NCI-H1092 (cell line): ENCODE data around the gene TMEM218.

Source experiments
- DNase-seq: peaks from one replicate; lab custom pipeline; 2025; lab: John Stamatoyannopoulos, UW

Gene TMEM218

DNA sequence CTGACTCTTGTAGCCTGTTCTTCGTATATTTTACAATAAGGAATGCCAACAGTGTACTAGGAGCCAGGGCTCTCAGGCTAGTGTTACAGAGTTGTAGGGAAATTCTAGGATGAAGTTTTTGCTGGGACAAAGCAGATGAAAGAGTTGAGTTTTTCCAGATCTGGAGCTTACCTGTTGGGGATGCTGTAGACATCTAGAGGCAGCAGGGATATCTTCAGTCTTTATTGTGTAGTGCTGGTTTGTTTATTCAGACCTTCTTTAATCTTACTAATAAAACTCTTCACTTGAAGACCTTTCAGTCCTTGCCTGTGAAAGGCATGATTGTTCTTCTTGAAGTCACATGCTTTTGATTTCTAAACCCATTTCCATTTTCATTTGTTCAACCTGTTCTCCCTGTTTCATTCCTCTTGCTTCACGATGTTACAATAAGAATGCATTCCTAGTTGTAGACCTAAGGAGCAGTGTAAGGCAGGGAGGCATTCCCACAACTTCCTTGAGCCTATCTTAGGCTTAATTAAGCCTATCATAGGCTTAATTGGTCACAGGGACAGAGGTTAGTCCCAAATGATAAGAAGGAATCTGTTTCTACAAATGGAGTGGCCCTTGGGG is 56.2 kb downstream of the TMEM218 start:
- no peak for DNase-seq

DNA sequence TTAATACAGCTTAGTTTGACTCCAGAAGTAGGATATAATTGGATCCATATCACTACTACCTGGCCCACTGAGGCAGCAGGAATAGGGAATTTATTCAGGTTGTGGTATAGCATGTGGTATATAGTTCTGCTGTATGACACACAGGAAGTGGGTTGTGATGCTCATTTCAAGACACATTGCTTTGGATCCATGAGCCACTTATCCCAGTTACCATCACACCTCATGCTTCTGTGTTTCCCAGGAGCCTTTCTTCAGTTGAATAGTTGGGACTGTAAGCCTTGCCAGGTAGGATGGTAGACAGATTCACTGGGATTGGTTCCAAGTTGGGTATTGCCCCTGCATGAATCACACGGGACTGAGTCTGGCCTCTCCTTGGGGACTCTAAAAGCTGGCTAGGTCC is 58.3 kb downstream of the TMEM218 start:
- no peak for DNase-seq

DNA sequence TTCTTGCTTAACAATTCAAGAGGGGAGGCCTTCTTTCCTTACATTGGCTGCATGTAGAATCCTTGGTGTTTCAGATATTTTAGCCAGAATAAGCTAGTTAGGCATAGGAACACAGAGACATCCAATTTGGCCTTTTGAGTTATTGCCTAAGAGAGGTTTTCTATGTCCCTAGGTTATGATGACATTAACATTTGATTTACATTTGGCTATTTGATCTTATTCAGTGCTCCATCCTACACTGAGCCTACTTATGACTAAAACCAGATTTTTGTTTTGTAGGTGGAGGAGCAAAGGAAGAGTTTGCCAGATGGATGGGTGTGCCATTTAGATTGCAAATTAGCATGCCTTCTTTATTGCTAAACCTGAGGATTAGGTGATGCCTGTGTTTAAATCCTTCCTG is 59.4 kb downstream of the TMEM218 start:
- DNase-seq: no peak

DNA sequence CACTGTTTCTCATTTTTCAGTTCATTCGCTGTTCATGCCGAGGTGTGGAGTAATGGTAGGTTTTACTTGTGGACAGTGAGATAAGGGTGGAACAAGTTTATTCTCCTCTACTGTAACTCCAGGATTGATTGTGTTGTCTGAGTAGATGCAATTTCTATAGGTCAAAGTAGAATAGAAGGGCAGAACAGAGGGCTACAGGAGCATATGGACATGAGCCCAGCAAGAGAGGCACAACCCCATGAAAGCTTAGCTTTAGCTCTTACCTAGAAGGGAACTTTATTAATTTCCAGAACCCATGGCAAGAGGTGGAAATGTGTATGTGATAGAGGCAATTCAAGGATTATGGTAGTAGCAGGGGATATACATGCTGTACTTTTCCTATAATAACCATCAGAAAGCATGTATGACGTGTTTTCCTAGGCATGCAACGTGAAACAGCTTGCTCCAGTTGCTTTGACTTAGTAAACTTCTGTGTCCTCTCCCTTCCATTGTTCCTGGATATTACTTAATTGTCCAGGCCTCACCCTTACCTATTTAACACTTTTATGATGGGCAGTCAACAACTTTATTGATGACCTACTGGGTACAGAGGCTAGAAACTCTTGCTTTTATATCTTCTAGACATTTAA is 62.1 kb downstream of the TMEM218 start:
- DNase-seq: no peak
